GM10248 (cell line): ENCODE measurements around the gene TUBA3C.

Experiments used
- CTCF ChIA-PET: fragments of 300-600 bp; sonication (Branson Sonifier 250); formaldehyde crosslinking; extraction: SDS; loops from one replicate; lab custom pipeline; 2021; ENCODE audit warnings: antibody characterized with exemption; lab: Yijun Ruan, JAX
- POLR2A ChIA-PET: fragments of 350-650 bp; sonication (Branson Sonifier 250); formaldehyde crosslinking; extraction: SDS; loops from one replicate; lab custom pipeline; 2020; ENCODE audit warnings: antibody characterized with exemption; lab: Yijun Ruan, JAX
- DNase-seq: peaks from one replicate; pipeline ENCODE4 v3.0.0; 2012; ENCODE audit errors: extremely low spot score
- CTCF ChIP-seq: IDR thresholded peaks from 2 replicates; pipeline ENCODE4 v1.5.1; 2012; ENCODE audit warnings: mild to moderate bottlenecking, low read depth; ENCODE audit errors: extremely low read depth, missing control alignments, control extremely low read depth

Gene TUBA3C

GRCh38 chr13:19161308-19161707, 20.3 kb downstream of the TUBA3C start:
- CTCF ChIA-PET = no interaction called here
- no peak for TF ChIP-seq CTCF
- POLR2A ChIA-PET = no interaction called here
- no peak for DNase-seq

DNA sequence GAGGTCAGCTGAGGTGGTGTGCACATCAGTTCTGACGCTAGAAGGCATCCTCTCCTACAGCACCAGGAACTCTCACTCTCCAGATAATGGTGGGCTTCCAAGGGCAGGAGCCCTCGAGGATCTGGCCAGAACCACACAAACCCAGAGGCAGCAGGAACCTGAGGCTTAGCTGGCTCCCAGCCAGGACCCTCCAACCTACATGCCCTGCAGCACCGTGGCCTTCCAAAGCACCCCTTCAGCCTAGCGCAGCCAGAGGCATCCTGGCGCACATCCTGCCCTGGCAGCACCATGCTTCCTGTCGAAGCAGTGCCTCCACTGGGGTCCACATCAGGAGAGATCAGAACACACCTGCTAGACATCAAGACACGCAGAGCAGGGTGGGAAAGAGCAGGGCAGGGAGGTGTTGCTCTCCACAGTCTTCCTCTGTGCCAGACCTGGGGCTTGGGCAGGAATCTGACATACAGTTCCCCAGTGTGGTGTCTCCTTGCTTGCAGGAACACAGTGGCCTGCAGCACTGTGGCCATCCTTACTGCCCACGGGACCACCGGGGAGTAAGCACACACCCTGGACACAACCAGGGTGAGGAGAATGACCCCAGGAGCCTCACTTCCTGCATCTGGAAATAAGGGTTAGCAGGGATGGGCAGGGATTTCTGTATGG, 21.7 kb downstream of the TUBA3C start:
- ChIA-PET POLR2A (no interaction called here), CTCF (no interaction called here)
- DNase-seq = no peak
- TF ChIP-seq CTCF = no peak

- no peak for TF ChIP-seq CTCF
- ChIA-PET CTCF (no interaction called here), POLR2A (no interaction called here)
- no peak for DNase-seq
Observed at GRCh38 chr13:19159181-19159580, 22.4 kb downstream of the TUBA3C start.

DNA sequence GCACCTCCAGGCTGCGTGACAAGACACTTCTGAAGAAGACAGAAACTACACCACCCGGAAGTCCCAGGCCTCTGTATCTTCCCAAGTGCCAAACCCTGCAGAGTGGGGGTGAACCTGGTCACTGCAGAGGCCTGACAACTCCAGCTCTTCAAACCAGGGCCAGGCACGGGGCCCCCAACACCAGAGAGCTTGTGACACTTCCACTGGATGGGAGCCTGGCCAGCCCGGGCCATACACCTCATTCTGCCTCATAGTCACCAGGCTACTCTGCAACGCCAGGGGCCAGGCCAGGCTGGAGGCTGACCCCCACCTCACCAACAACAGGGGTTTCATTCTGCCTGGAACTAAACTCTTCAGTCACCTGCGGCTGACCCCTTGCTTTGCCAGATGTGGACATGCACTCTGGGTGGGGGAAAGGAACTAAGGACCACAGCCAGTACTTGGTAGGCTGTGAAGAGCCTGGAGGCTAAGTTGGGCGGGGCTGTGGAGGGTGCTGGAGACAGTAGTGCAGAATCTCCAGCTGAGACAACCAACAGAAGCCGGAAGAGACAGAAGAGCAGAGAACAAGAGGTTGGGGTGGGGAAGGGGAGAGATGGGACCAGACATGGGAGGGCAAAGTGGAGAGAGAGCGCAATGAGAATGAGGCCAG, 23.0 kb downstream of the TUBA3C start:
- CTCF ChIA-PET = no interaction called here
- no peak for DNase-seq
- POLR2A ChIA-PET = no interaction called here
- TF ChIP-seq CTCF = no peak

- no peak for DNase-seq
- TF ChIP-seq CTCF = no peak
- CTCF ChIA-PET = no interaction called here
- POLR2A ChIA-PET = no interaction called here
Observed at GRCh38 chr13:19158006-19158405, 23.6 kb downstream of the TUBA3C start.

- ChIA-PET CTCF (no interaction called here), POLR2A (no interaction called here)
Observed at GRCh38 chr13:19157461-19157860, 24.2 kb downstream of the TUBA3C start.

More at GRCh38 chr13:19157461-19157860, 24.2 kb downstream of the TUBA3C start:
- DNase-seq = no peak
- no peak for TF ChIP-seq CTCF
